Thoracic aorta (tissue), 2 donors: ENCODE results near the gene VAV2. TPM values are rescaled to one million over a fixed set of nuclear protein-coding genes. Genes with fewer than 3 reads are reported as not detected.

Experiments
- ATAC-seq: fragments of 150-250 bp; one replicate; pipeline ENCODE4 v1.8.0; 2017; ENCODE audit warnings: low read depth; ENCODE audit not compliant: insufficient number of reproducible peaks, low FRiP score
- DNase-seq: peaks from one replicate; pipeline ENCODE4 v3.0.0-alpha.2; 2020; ENCODE audit warnings: low spot score
- H3K27ac ChIP-seq, 2 donors: fragments of 200-600 bp; sonication (generic); 1 replicate in 1 of 2; 2 replicates in 1 of 2; pipeline ENCODE4 v1.5.1; 2016; ENCODE audit warnings: mild to moderate bottlenecking in 2 of 2, moderate library complexity in 2 of 2
- H3K27me3 ChIP-seq: fragments of 200-600 bp; sonication (generic); replicated peaks from 2 replicates; pipeline ENCODE4 v1.6.0; 2016; ENCODE audit warnings: mild to moderate bottlenecking; ENCODE audit not compliant: insufficient read depth
- H3K36me3 ChIP-seq: fragments of 200-600 bp; sonication (generic); one replicate; pipeline ENCODE4 v1.5.1; 2016
- H3K4me1 ChIP-seq, 2 donors: fragments of 200-600 bp; sonication (generic); 1 replicate in 1 of 2; 2 replicates in 1 of 2; pipeline versions ENCODE4 v1.5.1 to v1.6.0; 2016; ENCODE audit warnings: low read depth in 2 of 2, mild to moderate bottlenecking in 1 of 2; ENCODE audit not compliant: control insufficient read depth in 1 of 2
- H3K4me3 ChIP-seq: fragments of 200-600 bp; sonication (generic); 2 replicates; pipeline ENCODE4 v1.5.1; 2016; ENCODE audit warnings: mild to moderate bottlenecking
- H3K9me3 ChIP-seq: fragments of 200-600 bp; sonication (generic); 2 replicates; pipeline ENCODE4 v1.5.1; 2016
- CTCF ChIP-seq: fragments of 200-600 bp; sonication (generic); IDR thresholded peaks from one replicate; pipeline ENCODE4 v1.5.1; 2019; ENCODE audit warnings: antibody characterized with exemption
- total RNA-seq, 2 donors: library from RNA; depleted of rRNA; stranded (reverse); fragments of >200 nt; gene quantifications; one replicate each; pipeline versions ENCODE4 v1.1.0 to v1.2.3, GENCODE V29; 2016

The VAV2 gene
- total RNA-seq, 2 donors from 2014 or later, result 10.1 to 11.5 TPM

DNA sequence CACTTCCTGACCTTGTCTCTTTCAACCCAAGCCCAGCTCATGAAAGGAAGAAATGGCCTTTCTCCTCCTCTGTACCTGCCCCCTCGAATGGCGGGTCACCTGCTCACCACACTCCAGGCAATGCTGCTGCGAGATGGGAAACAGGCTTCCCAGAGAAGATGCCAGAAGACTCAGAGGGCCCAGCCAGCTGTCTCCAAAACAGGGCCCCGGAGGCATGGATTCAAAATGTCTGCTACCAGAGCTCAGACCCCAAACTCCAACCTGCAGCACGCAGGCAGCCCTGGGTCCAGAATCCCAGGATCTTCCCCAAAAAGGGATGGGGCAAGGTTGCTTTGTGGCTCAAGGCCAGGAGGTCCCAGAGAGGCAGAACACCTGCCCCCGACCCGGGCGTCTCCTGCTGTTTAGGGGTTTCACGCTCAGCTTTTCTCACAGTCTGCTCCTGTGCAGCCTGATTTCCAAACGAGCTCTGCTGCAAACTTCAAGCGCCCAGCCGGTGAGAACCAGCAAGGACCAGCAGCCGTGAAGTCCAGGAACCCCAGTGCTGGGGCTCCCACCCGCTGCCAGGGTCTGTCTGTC lies 42.5 kb downstream of the VAV2 start:
- H3K36me3 ChIP-seq, result no peaks in the 10 kb centered on the region
- H3K9me3 ChIP-seq, result no peaks in the 10 kb centered on the region
- no peak overlapping the region for H3K27ac ChIP-seq
- H3K27me3 ChIP-seq, result no peaks in the 10 kb centered on the region
- no peaks in the 10 kb centered on the region for H3K4me1 ChIP-seq
- no peak overlapping the region for H3K4me3 ChIP-seq
- ATAC-seq (no peak), DNase-seq (no peak)
- TF ChIP-seq CTCF, result no peak

DNA sequence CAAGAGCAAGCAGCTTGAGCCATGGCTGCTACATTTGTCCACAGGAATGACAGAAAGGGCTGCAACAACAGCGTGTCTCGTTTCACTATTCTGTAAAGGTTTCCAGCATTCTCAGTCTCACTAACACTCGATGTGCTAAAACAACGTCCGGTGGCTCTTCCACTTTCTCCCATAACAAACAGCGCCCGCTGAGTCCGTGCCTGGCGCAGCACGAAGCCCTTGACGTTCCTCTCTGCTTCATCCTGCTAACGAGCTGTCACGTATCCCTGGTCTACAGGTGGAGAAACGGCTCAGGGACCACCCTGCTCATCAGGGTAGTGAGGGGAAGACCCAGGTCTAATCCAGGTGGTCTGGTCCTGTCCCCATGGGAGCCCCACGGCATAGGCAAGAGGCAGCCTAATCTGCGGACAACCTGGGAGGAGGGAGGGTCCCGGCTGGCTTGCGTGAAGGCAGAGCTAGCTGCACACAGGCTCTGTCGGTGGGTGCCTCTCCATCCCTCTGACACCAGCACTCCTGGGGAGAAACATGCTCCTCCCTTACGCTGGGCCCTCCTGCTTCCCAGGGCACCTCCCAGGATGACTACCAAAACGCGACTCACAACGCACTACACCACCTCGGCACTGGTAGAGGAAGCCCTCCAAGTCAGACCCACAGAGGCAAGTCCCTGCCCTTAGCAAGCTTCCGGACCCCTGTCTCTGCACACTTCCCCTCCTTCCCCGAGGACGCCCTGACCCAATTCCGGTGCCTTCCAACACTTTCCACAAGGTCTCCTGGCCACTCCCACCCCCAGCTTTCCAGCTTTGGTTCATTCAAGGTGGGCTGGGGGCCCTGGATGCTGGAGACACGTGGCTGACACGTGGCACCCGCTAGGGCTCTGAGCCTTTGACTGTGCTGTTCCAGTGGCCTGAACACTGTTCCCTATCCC lies 43.3 kb downstream of the VAV2 start:
- ATAC-seq (no peak), DNase-seq (no peak)
- H3K4me1 ChIP-seq, result no peaks in the 10 kb centered on the region
- H3K27ac ChIP-seq, result no peak overlapping the region
- TF ChIP-seq CTCF, result no peak
- no peaks in the 10 kb centered on the region for H3K36me3 ChIP-seq
- H3K27me3 ChIP-seq, result no peaks in the 10 kb centered on the region
- H3K9me3 ChIP-seq, result no peaks in the 10 kb centered on the region
- H3K4me3 ChIP-seq, result no peak overlapping the region

DNA sequence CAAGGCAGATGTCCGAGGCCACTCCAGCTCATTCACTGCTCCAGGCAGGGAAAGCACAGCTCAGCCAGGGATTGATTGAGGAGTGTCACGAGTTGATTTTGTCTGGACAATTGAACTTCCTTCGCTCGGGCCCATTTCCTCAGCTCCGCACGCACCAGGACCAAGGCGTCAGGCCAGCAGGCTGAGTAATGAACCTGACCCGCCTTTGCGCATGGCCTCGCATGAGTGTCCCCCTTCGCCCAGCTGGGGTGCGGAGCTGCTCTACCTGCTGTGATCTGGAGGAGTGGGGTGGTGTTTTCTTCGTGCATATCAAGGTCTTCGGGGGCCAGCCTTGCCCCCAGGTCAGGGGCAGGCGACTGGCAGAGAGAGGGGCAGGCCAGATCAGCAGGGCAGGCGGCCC lies 44.0 kb downstream of the VAV2 start:
- no peak for ATAC-seq
- Histone ChIP-seq H3K9me3 (no peaks in the 10 kb centered on the region), H3K27ac (no peak overlapping the region), H3K36me3 (no peaks in the 10 kb centered on the region), H3K4me3 (no peak overlapping the region), H3K27me3 (no peaks in the 10 kb centered on the region), H3K4me1 (no peaks in the 10 kb centered on the region)
- DNase-seq, result no peak
- TF ChIP-seq CTCF, result no peak

GRCh38 chr9:133946840-133947486 lies 45.2 kb downstream of the VAV2 start:
- H3K27ac ChIP-seq, result no peak overlapping the region
- no peaks in the 10 kb centered on the region for H3K36me3 ChIP-seq
- ATAC-seq, result no peak
- no peaks in the 10 kb centered on the region for H3K4me1 ChIP-seq
- no peak for DNase-seq
- no peak for TF ChIP-seq CTCF
- H3K4me3 ChIP-seq, result no peak overlapping the region
- H3K27me3 ChIP-seq, result no peaks in the 10 kb centered on the region
- no peaks in the 10 kb centered on the region for H3K9me3 ChIP-seq
